GM19395 (cell line): Measurements from ENCODE around the gene ADGRB2.

Experiments
- ATAC-seq: cut with Tn5 transposase; IDR thresholded peaks from one replicate; pipeline ENCODE4 v1.9.1; 2021; ENCODE audit warnings: mild to moderate bottlenecking, moderate library complexity; ENCODE audit not compliant: unreplicated experiment

The ADGRB2 gene, protein sequence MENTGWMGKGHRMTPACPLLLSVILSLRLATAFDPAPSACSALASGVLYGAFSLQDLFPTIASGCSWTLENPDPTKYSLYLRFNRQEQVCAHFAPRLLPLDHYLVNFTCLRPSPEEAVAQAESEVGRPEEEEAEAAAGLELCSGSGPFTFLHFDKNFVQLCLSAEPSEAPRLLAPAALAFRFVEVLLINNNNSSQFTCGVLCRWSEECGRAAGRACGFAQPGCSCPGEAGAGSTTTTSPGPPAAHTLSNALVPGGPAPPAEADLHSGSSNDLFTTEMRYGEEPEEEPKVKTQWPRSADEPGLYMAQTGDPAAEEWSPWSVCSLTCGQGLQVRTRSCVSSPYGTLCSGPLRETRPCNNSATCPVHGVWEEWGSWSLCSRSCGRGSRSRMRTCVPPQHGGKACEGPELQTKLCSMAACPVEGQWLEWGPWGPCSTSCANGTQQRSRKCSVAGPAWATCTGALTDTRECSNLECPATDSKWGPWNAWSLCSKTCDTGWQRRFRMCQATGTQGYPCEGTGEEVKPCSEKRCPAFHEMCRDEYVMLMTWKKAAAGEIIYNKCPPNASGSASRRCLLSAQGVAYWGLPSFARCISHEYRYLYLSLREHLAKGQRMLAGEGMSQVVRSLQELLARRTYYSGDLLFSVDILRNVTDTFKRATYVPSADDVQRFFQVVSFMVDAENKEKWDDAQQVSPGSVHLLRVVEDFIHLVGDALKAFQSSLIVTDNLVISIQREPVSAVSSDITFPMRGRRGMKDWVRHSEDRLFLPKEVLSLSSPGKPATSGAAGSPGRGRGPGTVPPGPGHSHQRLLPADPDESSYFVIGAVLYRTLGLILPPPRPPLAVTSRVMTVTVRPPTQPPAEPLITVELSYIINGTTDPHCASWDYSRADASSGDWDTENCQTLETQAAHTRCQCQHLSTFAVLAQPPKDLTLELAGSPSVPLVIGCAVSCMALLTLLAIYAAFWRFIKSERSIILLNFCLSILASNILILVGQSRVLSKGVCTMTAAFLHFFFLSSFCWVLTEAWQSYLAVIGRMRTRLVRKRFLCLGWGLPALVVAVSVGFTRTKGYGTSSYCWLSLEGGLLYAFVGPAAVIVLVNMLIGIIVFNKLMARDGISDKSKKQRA (N-terminal part only)

DNA sequence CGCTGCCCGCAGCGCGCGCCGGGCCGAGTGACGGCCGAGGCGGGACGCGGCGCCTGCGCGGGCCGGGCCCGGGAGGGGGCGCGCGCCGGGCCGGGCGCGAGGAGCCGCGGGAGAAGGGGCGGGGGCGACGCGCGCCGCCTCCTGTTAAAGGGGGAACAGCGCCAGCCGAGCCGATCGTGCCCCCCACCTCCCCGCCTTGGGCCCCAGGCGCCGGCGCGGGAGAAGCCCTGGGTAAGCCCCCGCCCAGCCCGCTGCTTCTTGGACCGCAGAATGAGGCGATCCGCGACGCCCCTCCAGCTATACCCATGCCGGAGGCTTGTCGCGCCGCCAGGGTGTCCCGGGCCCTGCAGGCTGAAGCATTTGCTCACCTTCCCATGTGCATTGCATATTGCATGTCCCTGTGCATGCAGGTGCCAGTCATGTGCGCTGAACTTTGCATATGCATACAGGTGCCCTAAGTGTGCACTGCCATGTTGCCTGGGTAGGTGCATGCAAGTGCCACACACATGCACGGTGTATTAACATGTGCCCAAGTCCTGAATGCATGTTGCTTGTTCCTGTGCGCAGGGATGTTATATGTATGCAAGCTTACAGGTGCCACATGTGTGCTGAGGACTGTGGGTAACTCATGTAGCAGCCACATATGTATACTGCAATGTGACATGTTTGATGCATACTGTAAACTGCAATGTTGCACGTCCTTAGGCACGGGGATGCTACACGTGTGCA lies at the start of gene ADGRB2:
Gene ADGRB2 (minus strand): TSS at position 29 of the 729 bp plus-strand sequence. CDS start 7,119 bp downstream, outside the sequence.
- ATAC-seq: no peak

DNA sequence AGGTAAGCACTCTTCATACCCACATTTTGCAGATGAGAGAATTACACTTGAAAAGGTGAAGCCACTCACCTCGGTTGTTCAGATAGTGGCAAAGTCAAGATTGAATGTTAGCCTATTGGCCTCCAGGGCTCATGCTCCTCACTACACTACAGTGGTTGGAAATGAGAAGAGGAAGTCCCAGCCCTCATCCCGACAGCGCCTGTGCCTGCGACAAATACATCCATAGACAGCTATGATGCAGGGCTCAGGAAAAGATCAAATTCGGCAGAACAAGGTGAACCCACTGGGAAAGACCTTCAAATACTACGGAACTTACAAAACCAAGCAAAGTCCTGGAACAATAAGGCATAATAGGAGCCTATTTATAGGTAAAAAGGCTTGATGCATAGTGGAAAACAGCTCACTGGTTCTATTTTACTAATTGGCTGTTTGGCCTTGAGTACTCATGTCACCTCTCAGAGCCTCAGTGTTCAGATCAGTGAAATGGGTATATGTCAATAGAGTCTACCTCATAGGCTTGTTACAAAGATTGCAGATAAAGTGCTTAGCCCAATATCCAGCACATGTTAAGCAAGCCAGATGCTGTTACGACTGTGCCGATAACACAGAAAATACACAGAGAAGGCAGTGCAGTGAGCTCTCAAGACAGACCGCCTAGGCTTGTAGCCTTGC lies 48.2 kb upstream of the ADGRB2 start:
- ATAC-seq: no peak

DNA sequence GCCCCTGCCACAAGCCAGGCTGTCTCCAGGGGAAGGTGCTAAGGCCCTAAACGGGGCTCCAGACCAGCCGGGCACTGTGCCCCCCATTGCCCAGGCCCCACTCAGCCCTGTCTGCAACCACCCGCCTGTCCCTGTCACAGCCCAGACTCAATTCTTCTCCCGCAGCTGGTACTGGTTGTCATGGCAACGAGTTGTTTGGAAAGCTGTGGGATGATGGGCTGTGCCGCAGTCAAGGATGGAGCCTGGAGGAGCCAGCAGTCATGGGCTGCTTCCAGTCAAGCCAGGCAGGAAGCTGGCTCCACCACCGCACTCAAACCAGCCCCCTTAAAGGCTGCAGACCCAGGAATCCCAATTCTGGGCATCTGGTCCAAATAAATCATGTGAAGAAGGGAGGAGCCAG lies 47.5 kb upstream of the ADGRB2 start:
- no peak for ATAC-seq

DNA sequence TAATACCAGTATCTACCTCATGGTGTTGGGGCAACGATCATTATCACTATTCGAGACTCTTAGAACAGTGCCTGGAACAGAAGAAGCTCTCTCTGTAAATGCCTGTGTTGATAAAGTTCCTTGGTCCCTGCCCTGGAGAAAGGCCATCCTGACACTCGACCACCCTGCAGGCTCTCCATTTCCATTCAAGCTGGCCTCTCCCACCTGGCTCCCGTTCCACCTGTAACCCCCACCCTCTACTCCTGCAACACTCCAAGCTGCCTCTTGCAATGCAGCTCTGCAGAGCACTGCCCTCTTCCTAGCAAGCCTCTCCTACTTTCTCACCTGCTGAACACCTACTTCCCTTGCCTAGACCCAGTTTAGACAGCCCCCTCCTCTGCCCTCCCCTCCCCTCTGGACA lies 45.6 kb upstream of the ADGRB2 start:
- ATAC-seq: no peak

DNA sequence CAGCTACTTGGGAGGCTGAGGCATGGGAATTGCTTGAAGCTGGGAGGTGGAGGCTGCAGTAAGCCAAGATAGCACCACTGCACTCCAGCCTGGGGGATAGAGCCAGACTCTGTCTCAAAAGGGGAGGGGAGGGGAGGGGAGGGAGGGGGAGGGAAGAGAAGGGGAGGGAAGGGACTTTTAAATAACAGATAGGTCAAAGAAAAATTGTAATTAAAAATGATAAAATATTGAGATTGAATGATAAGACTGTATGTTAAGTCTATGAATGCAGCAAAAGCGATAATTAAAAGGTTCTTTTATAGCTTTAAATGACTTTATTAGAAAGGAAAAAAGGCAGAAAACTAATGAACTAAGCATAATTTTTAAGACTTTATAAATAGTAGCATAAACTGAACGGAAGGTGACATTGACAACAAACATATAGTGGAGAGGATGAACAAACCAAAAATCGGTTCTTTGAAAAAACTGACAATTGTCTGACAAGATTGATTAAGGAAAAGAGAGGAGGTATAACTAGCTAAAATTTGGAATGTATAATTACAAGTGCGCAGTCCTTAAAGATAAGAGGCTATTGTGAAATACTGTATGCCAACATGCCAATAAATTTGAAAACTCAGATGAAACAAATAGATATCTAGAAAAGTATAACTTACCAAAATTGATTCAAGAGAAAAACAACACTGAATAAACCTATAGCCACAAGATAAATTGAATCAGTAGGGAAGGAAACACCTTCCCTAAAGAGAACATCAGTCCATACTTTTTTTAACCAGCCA lies 43.3 kb upstream of the ADGRB2 start:
- ATAC-seq: no peak

DNA sequence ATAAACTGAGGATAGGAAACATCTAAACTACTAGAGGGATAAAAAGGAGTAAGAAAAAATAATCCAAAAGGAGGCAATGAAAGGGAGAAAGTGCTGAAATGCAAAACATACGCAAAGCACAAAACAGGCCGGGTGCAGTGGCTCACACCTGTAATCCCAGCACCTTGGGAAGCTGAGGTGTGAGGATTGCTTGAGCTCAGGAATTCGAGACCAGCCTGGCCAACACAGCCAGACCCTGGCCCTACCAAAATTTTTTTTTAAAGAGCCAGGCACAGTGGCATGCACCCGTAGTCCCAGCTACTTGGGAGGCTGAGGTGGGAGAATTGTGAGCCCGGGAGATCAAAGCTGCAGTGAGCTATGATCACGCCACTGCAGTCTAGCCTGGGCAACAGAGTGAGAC lies 41.2 kb upstream of the ADGRB2 start:
- no peak for ATAC-seq

DNA sequence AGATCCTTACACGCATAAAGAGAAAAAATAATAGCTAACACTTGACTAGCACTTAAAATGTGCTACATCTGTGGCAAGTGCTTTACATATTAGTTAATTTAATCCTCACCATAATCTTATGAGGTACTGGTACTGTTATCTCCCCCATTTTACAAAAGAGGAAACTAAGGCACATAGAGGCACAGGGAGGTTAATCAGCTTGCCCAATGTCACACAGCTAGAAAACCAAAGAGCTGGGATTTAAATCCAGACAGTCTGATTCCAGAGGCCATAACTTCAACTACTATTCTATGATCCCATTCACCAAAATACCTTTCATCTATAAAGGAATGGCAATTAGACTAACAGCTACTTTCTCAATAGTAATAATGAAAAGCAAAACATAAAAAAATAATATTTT lies 40.0 kb upstream of the ADGRB2 start:
- ATAC-seq: no peak

DNA sequence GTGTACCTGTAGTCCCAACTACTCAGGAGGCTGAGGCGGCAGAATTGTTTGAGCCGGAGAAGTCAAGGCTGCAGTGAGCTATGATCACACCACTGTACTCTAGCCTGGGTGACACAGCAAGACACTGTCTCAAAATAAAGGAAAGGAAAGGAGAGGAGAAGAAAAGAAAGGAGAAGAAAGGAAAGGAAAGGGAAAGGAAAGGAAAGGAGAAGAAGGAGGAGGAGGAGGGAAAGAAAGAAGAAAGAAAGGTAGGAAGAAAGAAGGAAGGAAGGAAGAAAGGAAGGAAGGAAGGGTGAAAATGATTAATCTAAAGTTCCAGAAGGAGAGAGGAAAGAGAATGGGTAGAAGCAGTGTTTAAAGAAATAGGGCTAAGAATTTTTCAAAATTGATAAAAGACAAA lies 39.5 kb upstream of the ADGRB2 start:
- ATAC-seq: no peak

DNA sequence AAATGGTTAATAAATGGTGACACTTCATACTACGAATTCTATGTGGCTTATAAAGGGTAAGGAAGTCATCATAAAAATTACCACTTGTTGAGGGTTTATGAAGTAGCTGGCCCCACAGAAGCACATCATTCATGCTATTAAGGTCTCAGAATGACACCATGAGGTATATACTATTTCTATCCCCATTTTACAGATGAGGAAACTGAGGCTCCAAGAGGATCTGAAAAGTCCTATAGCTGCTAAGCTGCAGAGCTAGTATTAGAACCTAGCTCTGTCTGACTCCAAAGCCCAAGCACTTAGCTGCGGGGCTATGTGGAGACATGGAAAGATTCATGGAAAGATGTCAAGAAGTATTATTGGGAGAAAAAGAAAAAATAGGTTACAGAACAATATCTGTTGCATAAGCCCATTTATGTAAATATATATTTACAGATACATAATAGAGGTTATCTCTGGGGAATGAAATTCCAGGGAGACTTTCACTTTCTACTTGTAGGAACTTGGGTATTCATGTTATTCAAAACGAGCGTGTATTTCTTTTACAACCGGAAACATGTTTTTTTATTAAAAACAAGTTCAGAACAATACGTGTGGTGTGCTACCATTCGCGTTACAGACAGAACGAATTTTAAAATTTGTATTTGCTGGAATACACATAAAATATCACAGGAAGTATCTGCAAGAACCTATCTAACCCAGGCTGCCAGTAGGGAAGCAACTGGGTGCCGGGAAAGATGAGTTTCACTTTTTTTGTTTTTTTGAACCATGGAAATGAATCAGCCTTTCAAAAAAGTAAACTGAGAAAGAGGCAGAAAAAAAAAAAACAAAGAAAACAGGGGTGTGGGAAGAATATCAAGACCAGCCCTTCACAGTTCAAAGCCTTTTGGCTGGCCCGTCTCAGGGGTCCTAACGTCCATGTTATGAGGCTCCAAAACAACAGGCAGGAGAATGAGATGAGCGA lies 38.3 kb upstream of the ADGRB2 start:
- ATAC-seq: no peak

DNA sequence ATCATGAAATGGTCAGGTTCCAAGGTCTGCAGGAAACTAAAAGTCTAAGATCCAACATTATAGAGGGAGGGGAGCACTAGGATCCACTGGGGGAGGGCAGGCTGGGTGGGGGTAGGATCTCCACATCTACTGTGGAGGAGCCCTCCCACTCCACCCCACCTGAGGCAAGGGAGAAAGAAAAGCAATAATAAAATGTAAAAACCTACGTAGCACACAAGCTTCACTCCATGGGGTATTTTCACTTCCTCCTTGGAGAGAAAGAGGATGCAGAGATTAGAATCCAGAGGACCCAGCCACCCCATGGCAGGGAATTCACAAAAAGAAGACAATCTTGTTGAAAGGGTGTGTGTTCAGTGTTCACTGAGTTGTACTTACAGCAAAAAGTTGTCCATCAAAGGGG lies 37.3 kb upstream of the ADGRB2 start:
- no peak for ATAC-seq

DNA sequence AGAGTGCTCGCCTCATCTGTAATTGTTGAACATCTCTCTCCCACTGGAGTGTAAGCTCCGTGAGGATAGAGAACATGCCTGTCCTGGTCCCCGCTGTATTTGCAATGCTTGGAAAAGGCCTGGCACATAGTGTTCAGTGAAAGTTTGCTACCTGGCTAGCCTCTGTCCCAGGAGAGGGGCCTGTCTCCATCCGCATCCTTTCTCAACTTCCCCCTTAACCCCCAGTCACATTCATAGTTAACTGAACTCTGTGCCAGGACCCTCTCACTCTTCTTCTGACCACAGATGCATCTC lies 36.5 kb upstream of the ADGRB2 start:
- ATAC-seq: no peak

DNA sequence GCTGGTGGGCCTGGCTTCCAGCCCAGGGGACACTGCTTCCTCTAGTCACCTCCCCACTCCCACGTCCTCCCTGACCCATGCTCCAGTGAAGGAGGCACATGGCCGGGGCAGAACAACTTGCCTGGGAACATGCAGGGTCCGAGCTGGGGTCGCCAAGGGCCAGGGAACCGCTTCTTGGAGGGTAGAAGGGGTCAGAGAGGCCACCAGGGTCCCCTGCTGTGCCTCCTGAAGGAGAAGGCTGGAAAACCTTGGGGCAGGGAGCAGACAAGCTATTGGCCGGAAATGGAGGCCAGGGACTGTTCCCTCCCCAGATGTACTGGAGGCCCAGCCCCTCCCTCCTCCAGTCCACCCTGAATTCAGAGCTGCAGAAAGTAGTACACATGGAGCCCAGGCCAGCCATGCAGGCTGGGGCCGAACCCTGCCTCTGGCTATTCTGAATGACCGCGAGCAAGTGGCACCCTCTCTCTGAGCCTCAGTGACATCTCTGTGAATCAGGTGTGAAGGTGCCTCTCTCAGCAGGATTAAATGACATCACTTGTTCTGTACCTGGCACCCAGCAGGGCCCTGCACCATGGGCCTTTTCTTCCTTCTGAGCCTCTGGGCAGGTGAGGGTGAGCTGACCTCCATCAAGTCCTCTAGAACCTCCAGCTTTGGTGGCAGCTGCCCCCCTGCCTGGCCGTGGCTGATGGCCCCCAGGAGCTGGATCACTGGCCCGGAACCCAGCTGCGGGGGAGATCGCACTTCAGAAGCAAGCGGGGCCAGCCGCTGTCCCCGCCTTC lies 35.9 kb upstream of the ADGRB2 start:
- ATAC-seq: no peak

DNA sequence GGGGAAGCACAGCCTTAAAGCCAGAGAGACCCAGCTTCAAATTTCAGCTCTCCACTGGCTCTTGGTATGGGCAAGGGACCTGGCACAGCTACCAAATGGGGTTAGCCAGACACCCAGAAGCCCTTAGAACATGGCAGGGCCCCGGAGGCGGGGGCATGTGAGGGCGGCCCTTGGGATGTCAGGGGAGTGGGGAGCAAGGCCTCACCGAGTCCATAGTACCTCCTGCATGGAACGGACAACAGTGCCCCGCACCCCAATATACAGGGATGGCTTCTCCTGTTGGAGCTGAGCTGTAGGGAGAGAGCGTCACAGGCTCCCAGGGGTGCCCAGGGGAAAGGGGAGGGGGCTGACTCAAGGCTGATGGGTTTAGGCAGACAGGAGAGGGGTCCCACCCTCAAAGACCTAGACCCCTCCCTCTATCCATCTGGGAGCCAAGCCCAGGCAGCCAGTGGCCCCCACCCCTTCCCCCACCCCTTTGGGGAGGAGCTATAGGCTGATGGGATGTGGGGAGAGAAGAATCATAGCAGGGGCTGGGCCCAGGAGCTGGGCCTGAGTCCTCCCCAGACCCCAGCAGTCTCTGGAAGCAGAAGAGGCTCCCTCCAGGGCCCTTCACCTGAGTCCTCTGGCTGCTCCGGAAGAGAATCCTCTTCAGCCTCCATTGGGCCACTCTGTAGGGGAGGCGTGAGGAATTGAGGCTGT lies 35.2 kb upstream of the ADGRB2 start:
- no peak for ATAC-seq

DNA sequence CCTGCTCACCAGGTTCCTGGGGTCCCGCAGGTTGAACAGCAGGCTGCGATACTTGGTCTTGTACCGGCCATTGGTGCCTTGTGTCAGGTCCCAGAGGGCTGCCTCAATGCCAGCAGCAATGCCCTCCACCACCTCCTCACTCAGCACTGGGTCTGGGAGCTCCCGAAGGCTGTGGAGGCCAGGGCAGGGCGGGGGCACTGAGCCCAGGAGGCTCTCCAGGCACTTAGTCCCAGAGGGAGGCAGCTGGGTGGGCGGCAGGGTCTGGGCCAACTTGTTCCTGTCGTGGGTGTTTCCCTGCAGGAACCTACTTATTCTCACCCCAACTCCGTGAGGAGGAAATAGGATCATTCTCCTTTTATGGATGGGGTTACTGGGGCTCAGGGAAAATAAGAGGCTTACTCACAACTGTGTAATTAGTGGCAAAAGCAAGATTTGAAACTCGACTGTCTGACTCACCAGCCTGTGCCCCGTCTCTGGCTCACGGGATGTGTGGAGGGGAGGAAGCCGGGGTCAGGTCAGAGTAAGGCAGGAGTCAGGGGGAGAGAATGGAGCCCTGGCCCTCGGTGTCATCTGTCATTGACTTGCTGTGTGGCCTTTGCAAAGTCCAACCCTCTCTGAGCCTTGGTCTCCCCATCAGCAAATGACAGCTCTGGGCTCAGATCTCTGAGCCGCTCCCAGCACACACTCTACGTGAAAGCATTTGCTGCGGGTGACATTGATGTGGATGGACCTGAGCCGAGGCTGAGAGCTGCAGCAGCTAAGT lies 34.5 kb upstream of the ADGRB2 start:
- no peak for ATAC-seq

DNA sequence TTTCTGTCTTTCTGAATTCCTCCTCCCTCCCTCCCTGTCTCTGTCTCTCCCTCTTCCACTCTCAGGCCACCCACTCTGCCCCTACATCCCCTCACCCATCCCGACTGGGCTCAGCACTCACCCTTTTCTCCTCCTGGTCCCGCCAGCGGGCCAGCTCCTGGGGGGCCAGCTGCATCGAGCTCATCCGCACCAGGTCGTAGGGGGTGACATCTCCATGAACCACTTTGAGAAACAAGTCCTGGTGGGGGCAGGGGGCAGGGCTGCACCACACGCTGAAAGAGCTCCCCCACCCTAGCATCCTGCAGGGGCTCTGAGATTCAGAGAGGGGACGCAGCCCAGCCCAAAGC lies 33.9 kb upstream of the ADGRB2 start:
- no peak for ATAC-seq

DNA sequence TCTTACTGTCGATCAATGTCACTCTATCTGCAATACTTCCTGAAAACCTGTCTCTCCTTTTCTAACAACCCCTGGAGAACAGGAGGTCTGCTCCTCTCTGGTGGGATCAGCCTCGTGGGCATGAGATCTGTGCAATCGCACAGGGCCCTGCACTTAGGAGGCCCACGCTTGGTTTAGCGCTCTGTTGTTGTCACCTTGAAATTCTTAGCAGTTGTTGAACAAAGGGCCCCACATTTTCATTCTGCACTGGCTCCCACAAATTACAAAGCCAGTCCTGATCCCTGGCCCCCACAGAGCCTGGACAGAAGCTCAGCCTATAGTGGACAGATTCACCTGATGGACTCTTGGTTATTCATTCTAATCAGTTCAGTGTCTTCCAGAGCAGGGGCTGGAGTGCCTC lies 33.1 kb upstream of the ADGRB2 start:
- ATAC-seq: no peak

DNA sequence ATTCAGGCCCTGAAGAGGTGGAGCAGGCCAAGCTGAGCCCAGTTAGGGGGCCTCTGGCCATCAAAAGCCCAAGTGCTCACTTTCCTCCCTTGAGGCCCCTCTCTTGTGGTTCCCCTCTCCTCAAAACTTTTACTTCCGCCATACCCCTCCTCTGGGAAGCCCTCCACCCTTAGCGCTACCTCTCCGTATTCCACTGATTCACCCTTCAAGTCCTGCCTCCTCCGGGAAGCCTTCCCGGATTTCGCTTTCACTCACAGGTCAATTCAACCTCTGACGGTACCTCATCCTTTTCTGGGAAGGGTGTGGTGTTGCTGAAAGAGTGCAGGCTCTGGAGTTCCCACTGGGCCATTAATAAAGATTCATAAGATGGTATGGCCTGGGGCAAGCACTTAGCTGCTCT lies 32.6 kb upstream of the ADGRB2 start:
- no peak for ATAC-seq
